Liver (tissue), 9 donors: ENCODE measurements around the gene TP63. TPM values are rescaled to one million over a fixed set of nuclear protein-coding genes. Genes with fewer than 3 reads are reported as not detected.

ENCODE experiments used
- DNase-seq: peaks from one replicate; pipeline ENCODE4 v3.0.0-alpha.2; 2017; ENCODE audit warnings: low spot score
- H3K27ac ChIP-seq, 2 donors: one replicate each; pipeline ENCODE4 v1.7.0; 2013; ENCODE audit warnings: inconsistent platforms in 2 of 2, low read length in 2 of 2, control low read depth in 1 of 2, low read depth in 1 of 2, mild to moderate bottlenecking in 1 of 2
- H3K27me3 ChIP-seq, 4 donors: one replicate each; pipeline versions ENCODE4 v1.6.1 to v1.7.0; 2013; ENCODE audit warnings: low read length in 3 of 4, inconsistent platforms in 1 of 4, mild to moderate bottlenecking in 1 of 4, moderate library complexity in 1 of 4; ENCODE audit not compliant: control insufficient read depth in 4 of 4, insufficient read depth in 4 of 4
- H3K36me3 ChIP-seq, 4 donors: one replicate each; pipeline versions ENCODE4 v1.6.1 to v1.7.0; 2013; ENCODE audit warnings: low read length in 3 of 4, mild to moderate bottlenecking in 3 of 4, low read depth in 1 of 4, moderate library complexity in 1 of 4; ENCODE audit not compliant: control insufficient read depth in 4 of 4, insufficient read depth in 3 of 4
- H3K4me1 ChIP-seq, 4 donors: one replicate each; pipeline versions ENCODE4 v1.6.1 to v1.7.0; 2013; ENCODE audit warnings: low read length in 3 of 4, mild to moderate bottlenecking in 3 of 4, moderate library complexity in 1 of 4; ENCODE audit not compliant: control insufficient read depth in 4 of 4, insufficient read depth in 4 of 4
- H3K4me3 ChIP-seq, 3 donors: one replicate each; pipeline versions ENCODE4 v1.6.1 to v1.7.0; 2013; ENCODE audit warnings: low read length in 3 of 3, control low read depth in 1 of 3, low read depth in 1 of 3, mild to moderate bottlenecking in 1 of 3
- H3K9ac ChIP-seq, 2 donors: one replicate each; pipeline ENCODE4 v1.7.0; 2013; ENCODE audit warnings: low read length in 2 of 2, mild to moderate bottlenecking in 2 of 2, moderate library complexity in 2 of 2, control low read depth in 1 of 2, low read depth in 1 of 2
- H3K9me3 ChIP-seq, 4 donors: one replicate each; pipeline versions ENCODE4 v1.6.1 to v1.7.0; 2013; ENCODE audit warnings: low read length in 3 of 4; ENCODE audit not compliant: control insufficient read depth in 4 of 4
- CTCF ChIP-seq: fragments of 150-350 bp; IDR thresholded peaks from 2 replicates; pipeline ENCODE4 v1.5.1; 2017; ENCODE audit warnings: improper control_type of control experiment, low read depth, low read length; ENCODE audit not compliant: missing input control
- EGR1 ChIP-seq, 2 donors: IDR thresholded peaks; 2 replicates each; pipeline ENCODE4 v1.6.1; 2016 to 2018; ENCODE audit warnings: antibody characterized with exemption in 2 of 2, low read depth in 2 of 2
- FOXA1 ChIP-seq: IDR thresholded peaks from 2 replicates; pipeline ENCODE4 v1.6.1; 2016; ENCODE audit warnings: antibody characterized with exemption
- FOXA2 ChIP-seq: IDR thresholded peaks from 2 replicates; pipeline ENCODE4 v1.6.1; 2016; ENCODE audit warnings: antibody characterized with exemption
- GABPA ChIP-seq, 2 donors: IDR thresholded peaks in 1 of 2; conservative IDR thresholded peaks in 1 of 2; 2 replicates each; pipeline ENCODE4 v1.6.1; 2016; ENCODE audit warnings: antibody characterized with exemption in 2 of 2, mild to moderate bottlenecking in 1 of 2, moderate library complexity in 1 of 2
- HNF4A ChIP-seq, 2 donors: conservative IDR thresholded peaks; 2 replicates each; pipeline ENCODE4 v1.6.1; 2016; ENCODE audit warnings: antibody characterized with exemption in 2 of 2, mild to moderate bottlenecking in 2 of 2
- HNF4G ChIP-seq: IDR thresholded peaks from 2 replicates; pipeline ENCODE4 v1.6.1; 2016; ENCODE audit warnings: antibody characterized with exemption
- JUND ChIP-seq, 2 donors: IDR thresholded peaks; 2 replicates each; pipeline ENCODE4 v1.6.1; 2016; ENCODE audit warnings: antibody characterized with exemption in 2 of 2
- MAX ChIP-seq: IDR thresholded peaks from 2 replicates; pipeline ENCODE4 v1.6.1; 2016; ENCODE audit warnings: antibody characterized with exemption
- RAD21 ChIP-seq, 2 donors: IDR thresholded peaks; 2 replicates each; pipeline ENCODE4 v1.6.1; 2016; ENCODE audit warnings: antibody characterized with exemption in 2 of 2, mild to moderate bottlenecking in 2 of 2
- REST ChIP-seq: IDR thresholded peaks from 2 replicates; pipeline ENCODE4 v1.6.1; 2016; ENCODE audit warnings: antibody characterized with exemption, mild to moderate bottlenecking
- RXRA ChIP-seq, 2 donors: IDR thresholded peaks; 2 replicates each; pipeline ENCODE4 v1.6.1; 2017 to 2018; ENCODE audit warnings: antibody characterized with exemption in 2 of 2, mild to moderate bottlenecking in 1 of 2
- SP1 ChIP-seq: IDR thresholded peaks from 2 replicates; pipeline ENCODE4 v1.6.1; 2018; ENCODE audit warnings: antibody characterized with exemption, mild to moderate bottlenecking
- YY1 ChIP-seq: IDR thresholded peaks from 2 replicates; pipeline ENCODE4 v1.6.1; 2016; ENCODE audit warnings: antibody characterized with exemption, mild to moderate bottlenecking
- WGBS: extraction: QIAGEN DNeasy Blood & Tissue Kit; methylation state at CpG from one replicate; pipeline ENCODE4 v1.1.7; 2013; 5-methylcytosine and 5-hydroxymethylcytosine counted together
- polyA plus RNA-seq, 2 donors: library from polyadenylated mRNA; stranded (reverse) in 1 of 2; unstranded in 1 of 2; fragments of 200-250 nt in 1 of 2; fragments of >200 nt in 1 of 2; fragmentation: Nextera tagmentation in 1 of 2; extraction: Ambion mirVana in 1 of 2; gene quantifications; one replicate each; pipeline versions ENCODE4 v1.2.1 to v1.2.3, GENCODE V29; 2013 to 2015
- total RNA-seq, 2 donors: library from RNA; depleted of rRNA; stranded (reverse); fragments of >200 nt; gene quantifications; one replicate each; pipeline ENCODE4 v1.2.3, GENCODE V29; 2014
- TF ChIP-seq, protein P1 (sequence below): IDR thresholded peaks from 2 replicates; pipeline ENCODE4 v1.6.1; 2016; ENCODE audit warnings: antibody characterized with exemption
- TF ChIP-seq, protein P2 (sequence below): IDR thresholded peaks from 2 replicates; pipeline ENCODE4 v1.6.1; 2016; ENCODE audit warnings: antibody characterized with exemption
- donor health status: healthy.
- donor health status: healthy.
- donor health status: healthy.
- donor health status: healthy.
- donor health status: healthy.

The TP63 gene
- total and polyA plus RNA-seq, 4 donors, result under 0.01 to 0.08 (median 0.05) TPM; not detected in 1

GRCh38 chr3:189860296-189860695 is 229.1 kb downstream of the TP63 start:
- Histone ChIP-seq H3K4me3 (no peak overlapping the region), H3K9me3 (no peaks in the 10 kb centered on the region), H3K9ac (no peak overlapping the region), H3K27ac (no peak overlapping the region), H3K27me3 (no peaks in the 10 kb centered on the region), H3K4me1 (peaks cover 0 to 2% (median 0%) of the 10 kb centered on the region in 4 donors), H3K36me3 (no peaks in the 10 kb centered on the region)
- 39% methylated on average over 4 of the region's 4 CpGs for WGBS
- TF ChIP-seq, protein P1, sequence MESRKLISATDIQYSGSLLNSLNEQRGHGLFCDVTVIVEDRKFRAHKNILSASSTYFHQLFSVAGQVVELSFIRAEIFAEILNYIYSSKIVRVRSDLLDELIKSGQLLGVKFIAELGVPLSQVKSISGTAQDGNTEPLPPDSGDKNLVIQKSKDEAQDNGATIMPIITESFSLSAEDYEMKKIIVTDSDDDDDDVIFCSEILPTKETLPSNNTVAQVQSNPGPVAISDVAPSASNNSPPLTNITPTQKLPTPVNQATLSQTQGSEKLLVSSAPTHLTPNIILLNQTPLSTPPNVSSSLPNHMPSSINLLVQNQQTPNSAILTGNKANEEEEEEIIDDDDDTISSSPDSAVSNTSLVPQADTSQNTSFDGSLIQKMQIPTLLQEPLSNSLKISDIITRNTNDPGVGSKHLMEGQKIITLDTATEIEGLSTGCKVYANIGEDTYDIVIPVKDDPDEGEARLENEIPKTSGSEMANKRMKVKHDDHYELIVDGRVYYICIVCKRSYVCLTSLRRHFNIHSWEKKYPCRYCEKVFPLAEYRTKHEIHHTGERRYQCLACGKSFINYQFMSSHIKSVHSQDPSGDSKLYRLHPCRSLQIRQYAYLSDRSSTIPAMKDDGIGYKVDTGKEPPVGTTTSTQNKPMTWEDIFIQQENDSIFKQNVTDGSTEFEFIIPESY, result peak; percentile 14
- TF ChIP-seq REST (no peak), EGR1 (IDR thresholded peaks at IDR 0.05; ENCODE audit: low read depth in 2 of 2) (peak in 1 of 2 donors; percentile 24), RXRA (IDR thresholded peaks at IDR 0.05) (peak in 1 of 2 donors; percentile 28), HNF4A (conservative IDR thresholded peaks at IDR 0.05) (peak in 1 of 2 donors; percentile 64), HNF4G (no peak)
- TF ChIP-seq, protein P2, sequence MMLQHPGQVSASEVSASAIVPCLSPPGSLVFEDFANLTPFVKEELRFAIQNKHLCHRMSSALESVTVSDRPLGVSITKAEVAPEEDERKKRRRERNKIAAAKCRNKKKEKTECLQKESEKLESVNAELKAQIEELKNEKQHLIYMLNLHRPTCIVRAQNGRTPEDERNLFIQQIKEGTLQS, result no peak
- DNase-seq, result no peak

- 84% methylated on average over 9 of the region's 9 CpGs for WGBS
- H3K4me3 ChIP-seq, result no peak overlapping the region
- no peak for TF ChIP-seq HNF4A (conservative IDR thresholded peaks at IDR 0.05)
- TF ChIP-seq, protein P1, result no peak
- TF ChIP-seq CTCF, result no peak
- TF ChIP-seq FOXA2, result no peak
- no peak for TF ChIP-seq MAX
- no peak for TF ChIP-seq YY1
- TF ChIP-seq SP1, result no peak
- TF ChIP-seq RAD21 (IDR thresholded peaks at IDR 0.05), result no peak
- no peak for TF ChIP-seq REST
- TF ChIP-seq FOXA1, result no peak
- TF ChIP-seq, protein P2, result no peak
- TF ChIP-seq GABPA (IDR thresholded peaks at IDR 0.05 in 1 of 2, conservative IDR thresholded peaks at IDR 0.05 in 1 of 2), result no peak
- TF ChIP-seq HNF4G, result no peak
- TF ChIP-seq JUND (IDR thresholded peaks at IDR 0.05), result no peak
Observed at GRCh38 chr3:189862385-189862998, 231.3 kb downstream of the TP63 start.

More at GRCh38 chr3:189862385-189862998, 231.3 kb downstream of the TP63 start:
- Histone ChIP-seq H3K36me3 (no peaks in the 10 kb centered on the region), H3K4me1 (peaks cover 0 to 2% (median 0%) of the 10 kb centered on the region in 4 donors), H3K9ac (no peak overlapping the region), H3K27ac (no peak overlapping the region), H3K27me3 (no peaks in the 10 kb centered on the region), H3K9me3 (no peaks in the 10 kb centered on the region)
- DNase-seq, result no peak
